ENCODE data around the gene ASCL2. TPM values are rescaled to one million over a fixed set of nuclear protein-coding genes. Genes with fewer than 3 reads are reported as not detected.

Gene ASCL2
- total and polyA plus RNA-seq, 2 experiments from 2014 or later, result 5.6 to 7.9 TPM

DNA sequence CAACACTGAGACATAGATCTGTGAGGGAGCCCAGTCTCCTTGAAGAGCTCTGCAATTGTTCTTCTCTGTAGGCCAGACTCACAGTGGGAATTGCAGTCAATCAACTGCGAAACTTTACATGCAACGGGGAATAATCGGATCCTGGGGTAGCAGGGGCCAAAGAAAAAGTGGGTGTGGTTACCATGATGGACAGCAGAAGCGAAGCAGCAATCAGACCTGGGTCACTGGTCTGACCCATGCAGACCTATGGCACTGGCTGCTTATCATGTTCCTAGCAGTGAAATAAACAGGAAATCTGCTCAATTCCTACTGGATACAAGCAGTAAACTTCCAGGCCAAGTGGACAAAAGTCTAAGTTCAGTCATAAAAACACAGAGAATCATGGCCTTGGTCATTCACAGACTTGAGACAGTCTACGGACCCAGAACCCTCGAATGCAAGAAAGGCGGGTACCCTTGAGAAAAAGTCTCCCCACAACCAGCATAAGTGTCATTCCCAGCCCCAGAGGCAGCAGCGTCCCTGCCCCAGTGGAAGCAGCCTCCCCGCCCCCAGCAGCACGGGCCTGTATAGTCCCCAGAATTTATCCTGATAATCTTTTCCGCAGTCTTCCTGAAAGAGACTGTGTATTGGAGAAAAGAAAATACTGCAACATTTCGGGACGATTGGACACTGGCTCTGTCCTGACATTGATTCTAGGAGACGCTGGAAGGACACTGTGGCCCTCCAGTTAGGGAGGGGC, 34.6 kb downstream of the ASCL2 start:
- 92% methylated on average over 14 of the region's 14 CpGs for WGBS (ENCODE audit: low lambda C conversion rate, missing lambda C conversion rate)
- Histone ChIP-seq H3K9me3 (ENCODE audit: low read depth) (no peaks in the 10 kb centered on the region), H3K4me3 (no peak overlapping the region), H4K20me1 (ENCODE audit: insufficient read depth, poor library complexity, severe bottlenecking) (no peaks in the 10 kb centered on the region), H3K27me3 (no peaks in the 10 kb centered on the region), H3K4me2 (no peak overlapping the region), H3K79me2 (no peaks in the 10 kb centered on the region), H3K36me3 (replicated peaks; ENCODE audit: insufficient read depth, low read depth) (no peaks in the 10 kb centered on the region), H3K27ac (no peak overlapping the region), H3K4me1 (ENCODE audit: insufficient read depth) (no peaks in the 10 kb centered on the region), H3K9me2 (replicated peaks; ENCODE audit: insufficient read depth) (no peaks in the 10 kb centered on the region), H2AFZ (no peak overlapping the region)
- TF ChIP-seq EZH2 (IDR thresholded peaks at IDR 0.05; ENCODE audit: borderline replicate concordance), result no peak
- TF ChIP-seq, protein P1, sequence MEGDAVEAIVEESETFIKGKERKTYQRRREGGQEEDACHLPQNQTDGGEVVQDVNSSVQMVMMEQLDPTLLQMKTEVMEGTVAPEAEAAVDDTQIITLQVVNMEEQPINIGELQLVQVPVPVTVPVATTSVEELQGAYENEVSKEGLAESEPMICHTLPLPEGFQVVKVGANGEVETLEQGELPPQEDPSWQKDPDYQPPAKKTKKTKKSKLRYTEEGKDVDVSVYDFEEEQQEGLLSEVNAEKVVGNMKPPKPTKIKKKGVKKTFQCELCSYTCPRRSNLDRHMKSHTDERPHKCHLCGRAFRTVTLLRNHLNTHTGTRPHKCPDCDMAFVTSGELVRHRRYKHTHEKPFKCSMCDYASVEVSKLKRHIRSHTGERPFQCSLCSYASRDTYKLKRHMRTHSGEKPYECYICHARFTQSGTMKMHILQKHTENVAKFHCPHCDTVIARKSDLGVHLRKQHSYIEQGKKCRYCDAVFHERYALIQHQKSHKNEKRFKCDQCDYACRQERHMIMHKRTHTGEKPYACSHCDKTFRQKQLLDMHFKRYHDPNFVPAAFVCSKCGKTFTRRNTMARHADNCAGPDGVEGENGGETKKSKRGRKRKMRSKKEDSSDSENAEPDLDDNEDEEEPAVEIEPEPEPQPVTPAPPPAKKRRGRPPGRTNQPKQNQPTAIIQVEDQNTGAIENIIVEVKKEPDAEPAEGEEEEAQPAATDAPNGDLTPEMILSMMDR (IDR thresholded peaks at IDR 0.05; ENCODE audit: poor library complexity), result no peak
- DNase-seq (ENCODE audit: low spot score), result no peak

DNA sequence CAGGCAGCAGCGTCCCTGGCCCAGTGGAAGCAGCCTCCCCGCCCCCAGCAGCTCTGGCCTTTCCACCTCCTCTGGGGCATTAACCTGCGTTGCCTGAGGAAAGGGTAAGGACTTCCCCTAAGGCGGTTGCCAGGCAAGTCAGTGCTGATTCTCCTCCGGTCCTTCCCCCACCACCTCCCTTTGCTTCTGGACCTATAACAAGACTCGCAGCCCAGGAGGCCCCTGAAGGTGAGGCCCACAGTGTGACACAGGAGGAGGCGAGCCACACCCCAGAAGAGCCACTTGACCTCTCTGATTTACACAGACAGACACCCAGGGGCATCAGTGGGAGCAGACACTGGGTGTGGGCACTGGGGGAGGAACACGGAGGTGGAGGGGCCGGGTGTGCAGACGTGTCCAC, 35.4 kb downstream of the ASCL2 start:
- Histone ChIP-seq H3K79me2 (no peaks in the 10 kb centered on the region), H3K4me2 (no peak overlapping the region), H3K36me3 (replicated peaks; ENCODE audit: insufficient read depth, low read depth) (no peaks in the 10 kb centered on the region), H3K27ac (no peak overlapping the region), H2AFZ (no peak overlapping the region), H3K9me2 (replicated peaks; ENCODE audit: insufficient read depth) (no peaks in the 10 kb centered on the region), H3K27me3 (no peaks in the 10 kb centered on the region), H4K20me1 (ENCODE audit: insufficient read depth, poor library complexity, severe bottlenecking) (no peaks in the 10 kb centered on the region), H3K4me3 (no peak overlapping the region), H3K9me3 (ENCODE audit: low read depth) (no peaks in the 10 kb centered on the region), H3K4me1 (ENCODE audit: insufficient read depth) (no peaks in the 10 kb centered on the region)
- WGBS (ENCODE audit: low lambda C conversion rate, missing lambda C conversion rate), result 65% methylated on average over 10 of the region's 10 CpGs
- DNase-seq (ENCODE audit: low spot score), result no peak
- TF ChIP-seq EZH2 (IDR thresholded peaks at IDR 0.05; ENCODE audit: borderline replicate concordance) (no peak), EZH2phosphoT487 (IDR thresholded peaks at IDR 0.05; ENCODE audit: low read depth, severe bottlenecking, unreplicated experiment) (no peak)
- TF ChIP-seq, protein P1 (IDR thresholded peaks at IDR 0.05; ENCODE audit: poor library complexity), result no peak

DNA sequence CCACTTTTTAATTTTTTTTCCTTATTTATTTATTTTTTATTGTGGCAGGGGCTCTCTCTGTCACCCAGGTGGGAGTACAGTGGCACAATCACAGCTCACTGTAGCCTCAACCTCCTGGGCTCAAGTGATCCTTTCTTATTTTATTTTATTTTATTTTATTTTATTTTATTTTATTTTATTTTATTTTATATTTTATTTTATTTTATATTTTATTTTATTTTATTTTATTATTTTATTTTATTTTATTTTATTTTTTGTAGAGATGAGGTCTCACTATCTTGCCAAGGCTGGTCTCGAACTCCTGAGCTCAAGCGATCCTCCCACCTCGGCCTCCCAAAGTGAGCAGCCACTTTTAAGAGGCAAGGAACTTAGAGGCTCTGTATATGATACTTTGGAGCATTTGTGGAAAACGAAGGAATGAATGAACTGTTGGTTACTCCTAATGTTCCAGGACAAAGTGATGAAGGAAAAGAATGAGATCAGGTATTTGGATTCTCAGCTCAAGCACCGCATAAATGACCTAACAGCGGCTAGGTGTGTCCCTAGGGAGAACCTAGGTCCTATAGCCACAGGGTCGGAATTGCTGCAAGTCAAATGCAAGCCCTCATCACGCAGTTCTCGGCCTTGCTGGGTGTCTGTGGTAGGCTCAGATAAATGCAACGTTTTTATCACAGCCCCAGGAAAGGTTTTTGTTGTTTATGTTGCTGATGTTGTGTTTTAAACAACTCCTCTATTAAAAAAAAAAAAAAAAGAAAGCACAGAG, 36.5 kb downstream of the ASCL2 start:
- Histone ChIP-seq H3K27ac (no peak overlapping the region), H3K9me2 (replicated peaks; ENCODE audit: insufficient read depth) (no peaks in the 10 kb centered on the region), H3K36me3 (replicated peaks; ENCODE audit: insufficient read depth, low read depth) (no peaks in the 10 kb centered on the region), H3K79me2 (no peaks in the 10 kb centered on the region), H3K27me3 (no peaks in the 10 kb centered on the region), H4K20me1 (ENCODE audit: insufficient read depth, poor library complexity, severe bottlenecking) (no peaks in the 10 kb centered on the region), H3K4me2 (no peak overlapping the region), H3K4me3 (no peak overlapping the region), H2AFZ (no peak overlapping the region), H3K4me1 (ENCODE audit: insufficient read depth) (no peaks in the 10 kb centered on the region), H3K9me3 (ENCODE audit: low read depth) (no peaks in the 10 kb centered on the region)
- no peak for DNase-seq (ENCODE audit: low spot score)
- TF ChIP-seq EZH2phosphoT487 (IDR thresholded peaks at IDR 0.05; ENCODE audit: low read depth, severe bottlenecking, unreplicated experiment) (no peak), EZH2 (IDR thresholded peaks at IDR 0.05; ENCODE audit: borderline replicate concordance) (no peak)
- TF ChIP-seq, protein P1 (IDR thresholded peaks at IDR 0.05; ENCODE audit: poor library complexity), result no peak
- 86% methylated on average over 10 of the region's 10 CpGs for whole genome bisulfite sequencing (ENCODE audit: low lambda C conversion rate, missing lambda C conversion rate)

Measured in hepatocyte (in vitro differentiated cells).